Caco-2 (cell line): ENCODE results near the gene INO80. TPM values are rescaled to one million over a fixed set of nuclear protein-coding genes. Genes with fewer than 3 reads are reported as not detected.

Experiments
- Bru-seq: library from RNA; stranded (reverse); fragments of 400-500 nt; gene quantifications from one replicate; lab custom pipeline; 2021; lab: Mats Ljungman, UMichigan
- BruChase-seq, 2 experiments: library from RNA; stranded (reverse); fragments of 400-500 nt; gene quantifications; one replicate each; lab custom pipeline; 2021; lab: Mats Ljungman, UMichigan
- BruUV-seq: library from RNA; stranded (reverse); fragments of 400-500 nt; replicated peaks from 2 replicates; lab custom pipeline; 2021; lab: Mats Ljungman, UMichigan
- CTCF ChIA-PET: fragments of 300-600 bp; sonication (Branson Sonifier 250); formaldehyde crosslinking; loops from one replicate; lab custom pipeline; 2022; ENCODE audit warnings: antibody characterized with exemption; lab: Charles Lee
- POLR2A ChIA-PET: fragments of 300-600 bp; sonication (Branson Sonifier 250); formaldehyde crosslinking; loops from one replicate; lab custom pipeline; 2022; ENCODE audit warnings: antibody characterized with exemption; lab: Charles Lee
- DNase-seq, 2 experiments: peaks; one replicate each; pipeline versions ENCODE4 v3.0.0 to v3.0.0-alpha.2; 2020 to 2022
- H3K27me3 ChIP-seq: replicated peaks from 2 replicates; pipeline ENCODE4 v1.6.0; 2011; ENCODE audit warnings: low read length; ENCODE audit not compliant: control insufficient read depth, insufficient read depth
- H3K36me3 ChIP-seq: 2 replicates; pipeline ENCODE4 v1.5.1; 2011; ENCODE audit warnings: low read length; ENCODE audit not compliant: control insufficient read depth, insufficient read depth
- H3K4me1 ChIP-seq: fragments of 250-450 bp; sonication (Bioruptor Pico); 2 replicates; pipeline ENCODE4 v1.5.1; 2020; ENCODE audit warnings: mild to moderate bottlenecking
- H3K4me3 ChIP-seq: 2 replicates; pipeline ENCODE4 v1.5.1; 2011; ENCODE audit warnings: low read depth, mild to moderate bottlenecking, control low read depth, low read length
- H3K9me3 ChIP-seq: fragments of 250-450 bp; sonication (Bioruptor Pico); 2 replicates; pipeline ENCODE4 v1.5.1; 2020; ENCODE audit warnings: mild to moderate bottlenecking, moderate library complexity
- H3K27ac Mint-ChIP-seq: one replicate; pipeline ENCODE4 v1.8.0; 2022; ENCODE audit warnings: mixed read lengths; ENCODE audit not compliant: unreplicated experiment
- H3K27me3 Mint-ChIP-seq: one replicate; pipeline ENCODE4 v1.8.0; 2022; ENCODE audit warnings: mixed read lengths; ENCODE audit not compliant: insufficient read depth, unreplicated experiment
- H3K36me3 Mint-ChIP-seq: one replicate; pipeline ENCODE4 v1.8.0; 2022; ENCODE audit warnings: mild to moderate bottlenecking, mixed read lengths; ENCODE audit not compliant: insufficient read depth, unreplicated experiment
- H3K4me1 Mint-ChIP-seq: one replicate; pipeline ENCODE4 v1.8.0; 2022; ENCODE audit warnings: low read depth, mixed read lengths; ENCODE audit not compliant: unreplicated experiment
- H3K4me3 Mint-ChIP-seq: one replicate; pipeline ENCODE4 v1.8.0; 2022; ENCODE audit warnings: mild to moderate bottlenecking, moderate library complexity, mixed read lengths; ENCODE audit not compliant: unreplicated experiment
- H3K9me3 Mint-ChIP-seq: one replicate; pipeline ENCODE4 v1.8.0; 2022; ENCODE audit warnings: mixed read lengths; ENCODE audit not compliant: unreplicated experiment
- intact Hi-C: fragments of 100-400 bp; cut with micrococcal nuclease; formaldehyde crosslinking; loops from one replicate; pipeline ENCODE4 v1.10.0; 2022; ENCODE audit not compliant: unreplicated experiment
- long read RNA-seq: library from polyadenylated mRNA; stranded (forward); transcript quantifications from one replicate; pipeline ENCODE4 v2.0.0, GENCODE V29; 2022
- total RNA-seq: library from RNA; stranded (reverse); gene quantifications from 2 replicates; pipeline ENCODE4 v1.2.3, GENCODE V29; 2022
- TF ChIP-seq, protein P1 (sequence below), 2 experiments: fragments of 200-600 bp in 1 of 2; IDR thresholded peaks; 1 replicate in 1 of 2; 2 replicates in 1 of 2; pipeline versions ENCODE4 v1.5.1 to v1.8.0; 2011 to 2022; ENCODE audit warnings: antibody characterized with exemption in 1 of 2, control low read depth in 1 of 2, inconsistent platforms in 1 of 2, low read depth in 1 of 2, low read length in 1 of 2, mild to moderate bottlenecking in 1 of 2, moderate library complexity in 1 of 2; ENCODE audit not compliant: insufficient read depth in 1 of 2, severe bottlenecking in 1 of 2, unreplicated experiment in 1 of 2

The INO80 gene, protein sequence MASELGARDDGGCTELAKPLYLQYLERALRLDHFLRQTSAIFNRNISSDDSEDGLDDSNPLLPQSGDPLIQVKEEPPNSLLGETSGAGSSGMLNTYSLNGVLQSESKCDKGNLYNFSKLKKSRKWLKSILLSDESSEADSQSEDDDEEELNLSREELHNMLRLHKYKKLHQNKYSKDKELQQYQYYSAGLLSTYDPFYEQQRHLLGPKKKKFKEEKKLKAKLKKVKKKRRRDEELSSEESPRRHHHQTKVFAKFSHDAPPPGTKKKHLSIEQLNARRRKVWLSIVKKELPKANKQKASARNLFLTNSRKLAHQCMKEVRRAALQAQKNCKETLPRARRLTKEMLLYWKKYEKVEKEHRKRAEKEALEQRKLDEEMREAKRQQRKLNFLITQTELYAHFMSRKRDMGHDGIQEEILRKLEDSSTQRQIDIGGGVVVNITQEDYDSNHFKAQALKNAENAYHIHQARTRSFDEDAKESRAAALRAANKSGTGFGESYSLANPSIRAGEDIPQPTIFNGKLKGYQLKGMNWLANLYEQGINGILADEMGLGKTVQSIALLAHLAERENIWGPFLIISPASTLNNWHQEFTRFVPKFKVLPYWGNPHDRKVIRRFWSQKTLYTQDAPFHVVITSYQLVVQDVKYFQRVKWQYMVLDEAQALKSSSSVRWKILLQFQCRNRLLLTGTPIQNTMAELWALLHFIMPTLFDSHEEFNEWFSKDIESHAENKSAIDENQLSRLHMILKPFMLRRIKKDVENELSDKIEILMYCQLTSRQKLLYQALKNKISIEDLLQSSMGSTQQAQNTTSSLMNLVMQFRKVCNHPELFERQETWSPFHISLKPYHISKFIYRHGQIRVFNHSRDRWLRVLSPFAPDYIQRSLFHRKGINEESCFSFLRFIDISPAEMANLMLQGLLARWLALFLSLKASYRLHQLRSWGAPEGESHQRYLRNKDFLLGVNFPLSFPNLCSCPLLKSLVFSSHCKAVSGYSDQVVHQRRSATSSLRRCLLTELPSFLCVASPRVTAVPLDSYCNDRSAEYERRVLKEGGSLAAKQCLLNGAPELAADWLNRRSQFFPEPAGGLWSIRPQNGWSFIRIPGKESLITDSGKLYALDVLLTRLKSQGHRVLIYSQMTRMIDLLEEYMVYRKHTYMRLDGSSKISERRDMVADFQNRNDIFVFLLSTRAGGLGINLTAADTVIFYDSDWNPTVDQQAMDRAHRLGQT (N-terminal part only)
- total RNA-seq = 24.4 and 25.3 TPM in 2 replicates
- percentile 82 among the genes with signal in this experiment for Bru-seq, nascent RNA
- percentile 77 among the genes with signal in this experiment for BruChase-seq, experiment 1, labeled RNA remaining after a 2-hour chase
- BruChase-seq, experiment 2, labeled RNA remaining after a 6-hour chase = percentile 76 among the genes with signal in this experiment
- long read RNA-seq, full-length matches to known transcripts = 4 of 14 reads
- long read RNA-seq, partial matches to known transcripts = 5 of 14 reads
- long read RNA-seq, other reads (novel, unspliced or antisense) = 5 of 14 reads

DNA sequence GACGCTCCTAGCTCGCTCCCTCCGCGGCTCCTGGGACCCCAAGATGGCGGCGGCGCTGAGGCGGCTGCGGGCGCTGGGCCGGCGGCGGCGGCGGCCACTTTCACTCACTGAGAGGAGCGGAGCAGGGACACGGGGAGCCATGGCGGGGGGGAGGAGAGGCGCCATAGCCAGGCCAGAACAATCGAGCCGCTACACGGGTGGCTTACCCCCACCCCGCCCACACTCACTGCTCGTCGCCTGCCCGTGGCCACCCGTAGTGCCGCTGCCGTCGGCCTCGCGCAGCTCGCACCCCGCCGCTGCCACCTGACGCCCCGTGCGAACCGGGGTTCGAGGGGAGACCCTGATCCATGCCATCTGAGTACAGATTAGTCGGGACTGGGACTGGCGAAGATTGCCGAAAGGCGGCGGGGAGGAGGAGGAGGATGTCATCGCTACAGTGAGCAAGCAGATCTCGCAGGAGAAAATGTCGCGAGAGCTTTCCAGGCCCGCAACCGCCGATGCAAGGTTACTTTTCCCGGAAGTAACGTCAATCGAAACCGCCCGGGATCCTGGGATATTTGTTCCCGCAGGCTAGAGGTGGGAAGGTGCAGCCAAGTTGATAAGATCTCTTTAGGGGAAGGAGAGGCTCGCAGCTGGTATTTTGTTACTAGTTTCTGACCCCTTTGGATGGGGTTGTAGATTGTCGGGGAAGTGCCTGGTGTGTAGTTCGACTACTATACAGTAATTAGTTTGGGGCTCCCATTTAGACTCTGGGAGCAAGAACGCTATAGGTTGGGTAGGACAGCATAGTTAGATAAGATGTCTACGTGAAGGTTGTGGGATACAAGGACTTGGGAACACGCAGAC lies at the start of gene INO80:
Gene INO80 (minus strand): TSS at position 165 of the 846 bp plus-strand sequence. CDS start 19,970 bp downstream, outside the sequence.
- ChIA-PET POLR2A (interaction anchor here (0.5 to 1.6 kb wide), 11 partner anchors 9 to 856 kb away, joined by 3 to 6 read pairs (median 3); partner anchors contain the start of genes CHAC1, CHP1, EHD4 and NUSAP1), CTCF (interaction anchor here (0.8 to 1.0 kb wide), 2 partner anchors 10 to 242 kb away, joined by 3 read pairs; partner anchors contain the start of gene RHOV)

DNA sequence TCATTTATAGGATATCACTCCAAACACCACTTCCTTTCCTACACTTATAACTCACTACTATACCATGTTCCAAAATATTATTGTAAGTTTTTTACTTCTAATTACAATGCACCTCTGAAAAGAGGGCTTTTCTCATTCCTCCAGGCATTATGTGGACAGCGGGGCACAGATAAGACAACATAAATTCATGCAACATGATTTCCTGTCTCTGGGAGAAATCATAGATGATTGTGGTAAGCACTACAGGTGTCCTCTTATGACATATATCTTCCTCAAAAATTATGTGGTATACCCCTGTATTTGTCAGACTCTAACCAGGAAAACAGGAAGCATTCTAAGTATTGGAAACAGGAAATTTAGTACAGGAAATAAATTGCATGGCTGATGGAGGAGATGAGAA lies 45.7 kb upstream of the INO80 start:
- Histone ChIP-seq H3K27me3 (no peaks in the 10 kb centered on the region), H3K9me3 (no peaks in the 10 kb centered on the region), H3K4me1 (no peaks in the 10 kb centered on the region), H3K4me3 (no peak overlapping the region), H3K36me3 (no peaks in the 10 kb centered on the region)
- no peak overlapping the region for H3K4me3 Mint-ChIP-seq
- no TSS peak for BruUV-seq
- intact Hi-C loops = no loop called here
- DNase-seq = no peak
- no peak overlapping the region for H3K27ac Mint-ChIP-seq
- no peaks in the 10 kb centered on the region for H3K36me3 Mint-ChIP-seq
- H3K9me3 Mint-ChIP-seq = no peaks in the 10 kb centered on the region
- no peaks in the 10 kb centered on the region for H3K4me1 Mint-ChIP-seq
- TF ChIP-seq, protein P1, sequence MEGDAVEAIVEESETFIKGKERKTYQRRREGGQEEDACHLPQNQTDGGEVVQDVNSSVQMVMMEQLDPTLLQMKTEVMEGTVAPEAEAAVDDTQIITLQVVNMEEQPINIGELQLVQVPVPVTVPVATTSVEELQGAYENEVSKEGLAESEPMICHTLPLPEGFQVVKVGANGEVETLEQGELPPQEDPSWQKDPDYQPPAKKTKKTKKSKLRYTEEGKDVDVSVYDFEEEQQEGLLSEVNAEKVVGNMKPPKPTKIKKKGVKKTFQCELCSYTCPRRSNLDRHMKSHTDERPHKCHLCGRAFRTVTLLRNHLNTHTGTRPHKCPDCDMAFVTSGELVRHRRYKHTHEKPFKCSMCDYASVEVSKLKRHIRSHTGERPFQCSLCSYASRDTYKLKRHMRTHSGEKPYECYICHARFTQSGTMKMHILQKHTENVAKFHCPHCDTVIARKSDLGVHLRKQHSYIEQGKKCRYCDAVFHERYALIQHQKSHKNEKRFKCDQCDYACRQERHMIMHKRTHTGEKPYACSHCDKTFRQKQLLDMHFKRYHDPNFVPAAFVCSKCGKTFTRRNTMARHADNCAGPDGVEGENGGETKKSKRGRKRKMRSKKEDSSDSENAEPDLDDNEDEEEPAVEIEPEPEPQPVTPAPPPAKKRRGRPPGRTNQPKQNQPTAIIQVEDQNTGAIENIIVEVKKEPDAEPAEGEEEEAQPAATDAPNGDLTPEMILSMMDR (IDR thresholded peaks at IDR 0.05; ENCODE audit: insufficient read depth in 1 of 2, low read depth in 1 of 2, low read length in 1 of 2, severe bottlenecking in 1 of 2, unreplicated experiment in 1 of 2) = no peak
- no peaks in the 10 kb centered on the region for H3K27me3 Mint-ChIP-seq
- ChIA-PET POLR2A (no interaction called here), CTCF (no interaction called here)

More for the DNA sequence above, at the start of gene INO80:
- peak within 1 kb of the TSS; percentile 100 for H3K27ac Mint-ChIP-seq
- no peaks in the 10 kb centered on the region for H3K27me3 ChIP-seq
- H3K4me1 ChIP-seq = no peaks in the 10 kb centered on the region
- no peaks in the 10 kb centered on the region for H3K4me1 Mint-ChIP-seq
- peak within 1 kb of the TSS; percentile 99 for H3K4me3 ChIP-seq
- peak within 1 kb of the TSS; percentile 89 for H3K4me3 Mint-ChIP-seq
- DNase-seq = peak; percentile 97 to 99
- BruUV-seq = TSS peak; percentile 90
- H3K9me3 ChIP-seq = no peaks in the 10 kb centered on the region
- H3K36me3 ChIP-seq = no peaks in the 10 kb centered on the region
- intact Hi-C loops = loop anchor here (5.0 kb wide), 1 partner anchor 116 kb away; the partner anchor contains the start of genes CHP1 and EXD1
- peaks cover 36% of the 10 kb centered on the region for H3K36me3 Mint-ChIP-seq
- no peaks in the 10 kb centered on the region for H3K9me3 Mint-ChIP-seq
- TF ChIP-seq, protein P1 (IDR thresholded peaks at IDR 0.05; ENCODE audit: insufficient read depth in 1 of 2, low read depth in 1 of 2, low read length in 1 of 2, severe bottlenecking in 1 of 2, unreplicated experiment in 1 of 2) = no peak
- H3K27me3 Mint-ChIP-seq = no peaks in the 10 kb centered on the region
